SU-DHL-6 (cell line): ENCODE results near the gene FAM227A.
"Not testable (repeated sequence)": the region's sequence is repeated elsewhere in the genome, so short reads cannot be mapped to it uniquely, and the experiment has no call there.

Source experiments
- H2AFZ ChIP-seq: fragments of 200-600 bp; sonication (generic); 2 replicates; pipeline ENCODE4 v1.6.1; 2014; ENCODE audit warnings: low read depth, mild to moderate bottlenecking, moderate library complexity, mixed read lengths, antibody characterized with exemption, low read length; ENCODE audit not compliant: severe bottlenecking
- H3F3A ChIP-seq: fragments of 200-600 bp; shearing (Covaris generic); 2 replicates; pipeline ENCODE4 v1.6.0; 2016; ENCODE audit warnings: antibody characterized with exemption, mild to moderate bottlenecking; ENCODE audit not compliant: insufficient read depth
- H3K27ac ChIP-seq: fragments of 200-600 bp; sonication (generic); 2 replicates; pipeline ENCODE4 v1.5.1; 2016; ENCODE audit warnings: low read depth, mild to moderate bottlenecking, low read length, moderate library complexity, mixed read lengths
- H3K27me3 ChIP-seq: fragments of 200-600 bp; sonication (generic), shearing (Covaris generic); 2 replicates; pipeline ENCODE4 v1.6.0; 2014; ENCODE audit warnings: mild to moderate bottlenecking, low read length
- H3K36me3 ChIP-seq: fragments of 200-600 bp; sonication (generic); 2 replicates; pipeline ENCODE4 v1.6.1; 2014; ENCODE audit warnings: mild to moderate bottlenecking, low read length, mixed read lengths
- H3K4me2 ChIP-seq: fragments of 300-600, 200-600 bp; shearing (Covaris generic), sonication (generic); 2 replicates; pipeline ENCODE4 v1.6.0; 2014; ENCODE audit warnings: low read length, low read depth, mild to moderate bottlenecking; ENCODE audit not compliant: poor library complexity, severe bottlenecking
- H3K4me3 ChIP-seq: fragments of 200-600 bp; sonication (generic); 2 replicates; pipeline ENCODE4 v1.5.1; 2014; ENCODE audit warnings: antibody characterized with exemption, low read length, mild to moderate bottlenecking, mixed read lengths; ENCODE audit not compliant: insufficient read depth, poor library complexity, severe bottlenecking
- H3K79me2 ChIP-seq: fragments of 200-600 bp; sonication (generic); 2 replicates; pipeline ENCODE4 v1.6.1; 2014; ENCODE audit warnings: mild to moderate bottlenecking, low read length, moderate library complexity; ENCODE audit not compliant: insufficient read depth
- H3K9ac ChIP-seq: fragments of 200-600 bp; sonication (generic); 2 replicates; pipeline ENCODE4 v1.7.0; 2014; ENCODE audit warnings: mild to moderate bottlenecking, low read length
- H3K9me2 ChIP-seq: fragments of 200-600 bp; sonication (generic); replicated peaks from 2 replicates; pipeline ENCODE4 v1.6.1; 2014; ENCODE audit warnings: low read length; ENCODE audit not compliant: insufficient read depth
- H3K9me3 ChIP-seq: fragments of 200-600 bp; sonication (generic); 2 replicates; pipeline ENCODE4 v1.6.1; 2014; ENCODE audit warnings: low read length, mixed read lengths; ENCODE audit not compliant: insufficient read depth
- H4K20me1 ChIP-seq: fragments of 200-600 bp; sonication (generic); 2 replicates; pipeline ENCODE4 v1.6.1; 2014; ENCODE audit warnings: low read depth, mild to moderate bottlenecking, antibody characterized with exemption, low read length, moderate library complexity, mixed read lengths
- EZH2phosphoT487 ChIP-seq: fragments of 200-600 bp; sonication (generic), shearing (Covaris generic); conservative IDR thresholded peaks from 2 replicates; pipeline ENCODE4 v1.6.1; 2018; ENCODE audit warnings: mild to moderate bottlenecking, antibody characterized with exemption, low read length, moderate library complexity, mixed read lengths
- TF ChIP-seq, protein P1 (sequence below): fragments of 200-600 bp; sonication (generic); IDR thresholded peaks from one replicate; pipeline ENCODE4 v1.5.1; 2017; ENCODE audit warnings: antibody characterized with exemption, mild to moderate bottlenecking, low read length, moderate library complexity; ENCODE audit not compliant: insufficient read depth, poor library complexity, severe bottlenecking

FAM227A gene

DNA sequence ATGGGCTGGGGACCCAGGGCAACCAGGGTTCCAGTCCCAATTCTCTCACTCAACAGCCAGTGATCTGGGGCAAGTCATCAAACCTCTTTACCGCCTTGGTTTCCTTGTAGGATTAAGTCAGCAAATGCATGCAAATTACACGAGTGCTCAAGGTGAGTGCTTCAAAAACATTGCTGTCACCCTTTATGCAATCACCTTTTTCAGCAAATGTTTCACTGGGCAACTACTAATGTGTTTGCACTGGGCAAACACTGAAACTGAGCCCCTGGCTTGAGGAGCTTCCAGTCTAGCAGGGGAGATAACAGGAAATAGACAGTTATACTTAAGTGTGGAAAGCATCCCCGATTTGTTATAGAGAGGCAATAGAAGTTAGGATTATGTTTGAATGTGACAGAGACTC lies 48.5 kb downstream of the FAM227A start:
- no peaks in the 10 kb centered on the region for H3F3A ChIP-seq
- TF ChIP-seq, protein P1, sequence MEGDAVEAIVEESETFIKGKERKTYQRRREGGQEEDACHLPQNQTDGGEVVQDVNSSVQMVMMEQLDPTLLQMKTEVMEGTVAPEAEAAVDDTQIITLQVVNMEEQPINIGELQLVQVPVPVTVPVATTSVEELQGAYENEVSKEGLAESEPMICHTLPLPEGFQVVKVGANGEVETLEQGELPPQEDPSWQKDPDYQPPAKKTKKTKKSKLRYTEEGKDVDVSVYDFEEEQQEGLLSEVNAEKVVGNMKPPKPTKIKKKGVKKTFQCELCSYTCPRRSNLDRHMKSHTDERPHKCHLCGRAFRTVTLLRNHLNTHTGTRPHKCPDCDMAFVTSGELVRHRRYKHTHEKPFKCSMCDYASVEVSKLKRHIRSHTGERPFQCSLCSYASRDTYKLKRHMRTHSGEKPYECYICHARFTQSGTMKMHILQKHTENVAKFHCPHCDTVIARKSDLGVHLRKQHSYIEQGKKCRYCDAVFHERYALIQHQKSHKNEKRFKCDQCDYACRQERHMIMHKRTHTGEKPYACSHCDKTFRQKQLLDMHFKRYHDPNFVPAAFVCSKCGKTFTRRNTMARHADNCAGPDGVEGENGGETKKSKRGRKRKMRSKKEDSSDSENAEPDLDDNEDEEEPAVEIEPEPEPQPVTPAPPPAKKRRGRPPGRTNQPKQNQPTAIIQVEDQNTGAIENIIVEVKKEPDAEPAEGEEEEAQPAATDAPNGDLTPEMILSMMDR, result no peak
- TF ChIP-seq EZH2phosphoT487, result no peak
- no peak overlapping the region for H3K4me2 ChIP-seq
- no peaks in the 10 kb centered on the region for H3K9me2 ChIP-seq
- H3K27me3 ChIP-seq, result no peaks in the 10 kb centered on the region
- H3K9ac ChIP-seq, result no peak overlapping the region
- no peak overlapping the region for H3K27ac ChIP-seq
- no peaks in the 10 kb centered on the region for H3K9me3 ChIP-seq
- no peak overlapping the region for H2AFZ ChIP-seq
- H3K4me3 ChIP-seq, result no peak overlapping the region
- no peaks in the 10 kb centered on the region for H3K36me3 ChIP-seq
- no peaks in the 10 kb centered on the region for H3K79me2 ChIP-seq
- no peaks in the 10 kb centered on the region for H4K20me1 ChIP-seq

DNA sequence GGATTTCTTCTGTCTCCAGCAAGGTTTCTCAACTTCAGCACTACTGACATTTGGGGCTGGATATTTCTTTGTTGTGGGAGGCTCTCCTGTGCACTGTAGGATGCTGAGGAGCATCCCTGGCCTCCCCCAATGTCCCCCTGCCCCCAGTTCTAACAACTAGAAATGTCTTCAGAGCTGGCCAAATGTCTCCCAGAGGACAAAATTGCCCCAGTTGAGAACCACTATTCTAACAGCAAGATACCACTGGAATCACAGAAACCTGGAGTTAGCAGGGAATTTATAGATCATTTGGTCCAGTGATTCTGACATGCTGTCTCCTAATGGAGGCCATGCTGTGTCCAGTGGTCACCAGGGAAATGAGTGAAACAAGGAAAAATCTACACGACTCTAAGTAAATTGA lies 54.0 kb downstream of the FAM227A start:
- H3K27me3 ChIP-seq, result no peaks in the 10 kb centered on the region
- no peak overlapping the region for H3K9ac ChIP-seq
- no peak overlapping the region for H3K4me3 ChIP-seq
- no peak overlapping the region for H2AFZ ChIP-seq
- TF ChIP-seq EZH2phosphoT487, result no peak
- TF ChIP-seq, protein P1, result no peak
- H3K4me2 ChIP-seq, result no peak overlapping the region
- no peaks in the 10 kb centered on the region for H3K9me3 ChIP-seq
- H3K27ac ChIP-seq, result no peak overlapping the region
- H3F3A ChIP-seq, result no peaks in the 10 kb centered on the region
- H3K9me2 ChIP-seq, result no peaks in the 10 kb centered on the region
- H3K36me3 ChIP-seq, result no peaks in the 10 kb centered on the region
- no peaks in the 10 kb centered on the region for H4K20me1 ChIP-seq
- no peaks in the 10 kb centered on the region for H3K79me2 ChIP-seq

DNA sequence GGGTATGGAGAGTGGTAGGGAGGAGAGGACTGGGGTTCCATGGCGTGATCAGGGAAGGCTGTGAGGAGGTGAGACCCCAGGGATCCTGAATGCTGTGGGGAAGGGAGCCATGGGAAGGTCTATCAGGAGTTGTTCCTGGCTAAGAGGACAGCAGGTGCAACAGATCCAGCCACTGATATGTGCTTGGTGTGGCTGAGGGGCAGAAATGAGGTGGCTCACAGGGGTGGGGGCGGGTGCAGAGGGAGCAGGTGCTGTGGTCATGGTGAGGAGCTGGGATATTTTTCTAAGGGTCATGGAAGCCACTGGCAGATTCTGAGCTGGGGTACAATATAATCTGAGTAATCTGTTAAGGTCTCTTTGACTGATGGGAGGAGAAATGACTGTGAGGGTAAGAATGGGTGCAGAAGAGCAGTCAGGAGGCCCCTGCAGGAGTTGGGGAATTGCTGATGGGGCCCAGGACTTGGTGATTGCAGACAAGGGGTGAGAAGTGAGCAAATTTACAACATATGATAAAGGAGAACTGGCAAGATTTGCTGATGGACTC lies 54.9 kb downstream of the FAM227A start:
- Histone ChIP-seq H4K20me1 (no peaks in the 10 kb centered on the region), H3K27ac (no peak overlapping the region), H3F3A (no peaks in the 10 kb centered on the region), H2AFZ (no peak overlapping the region), H3K4me2 (no peak overlapping the region), H3K9ac (no peak overlapping the region), H3K79me2 (no peaks in the 10 kb centered on the region), H3K9me2 (no peaks in the 10 kb centered on the region), H3K27me3 (no peaks in the 10 kb centered on the region), H3K4me3 (no peak overlapping the region), H3K36me3 (no peaks in the 10 kb centered on the region), H3K9me3 (no peaks in the 10 kb centered on the region)
- TF ChIP-seq, protein P1, result no peak
- no peak for TF ChIP-seq EZH2phosphoT487

DNA sequence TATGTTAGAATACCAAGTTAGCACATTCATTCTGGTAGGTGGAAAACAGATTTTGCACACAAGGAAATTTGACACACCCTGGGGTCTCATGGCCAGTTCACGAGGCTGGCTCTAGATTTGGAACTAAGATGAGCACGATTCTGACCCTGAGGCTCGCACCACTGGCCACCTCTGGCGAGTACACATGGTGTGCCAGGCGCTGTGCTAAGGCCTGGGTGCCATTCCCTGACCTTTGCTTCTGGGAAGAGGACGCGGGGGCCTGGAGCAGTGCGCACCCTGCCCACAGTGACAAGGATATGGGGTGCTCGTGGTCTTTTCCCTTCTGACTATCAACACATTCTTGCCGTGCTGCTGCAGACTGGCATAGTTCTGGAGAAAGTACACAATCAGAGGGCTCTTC lies 56.7 kb downstream of the FAM227A start:
- H3K9me3 ChIP-seq, result no peaks in the 10 kb centered on the region
- H2AFZ ChIP-seq, result no peak overlapping the region
- H3K79me2 ChIP-seq, result no peaks in the 10 kb centered on the region
- H4K20me1 ChIP-seq, result no peaks in the 10 kb centered on the region
- H3K9ac ChIP-seq, result no peak overlapping the region
- H3K4me2 ChIP-seq, result no peak overlapping the region
- H3K27ac ChIP-seq, result no peak overlapping the region
- H3K36me3 ChIP-seq, result no peaks in the 10 kb centered on the region
- H3K4me3 ChIP-seq, result no peak overlapping the region
- no peaks in the 10 kb centered on the region for H3K9me2 ChIP-seq
- H3K27me3 ChIP-seq, result no peaks in the 10 kb centered on the region
- H3F3A ChIP-seq, result no peaks in the 10 kb centered on the region
- TF ChIP-seq, protein P1, result no peak
- no peak for TF ChIP-seq EZH2phosphoT487

- not testable (repeated sequence) for H3K9ac ChIP-seq, H3K36me3 ChIP-seq, H3K27ac ChIP-seq, H3K4me2 ChIP-seq, H3K79me2 ChIP-seq, H3K9me2 ChIP-seq, H3F3A ChIP-seq, H3K4me3 ChIP-seq, H2AFZ ChIP-seq, H3K27me3 ChIP-seq, H4K20me1 ChIP-seq, H3K9me3 ChIP-seq
These were observed 73.3 kb downstream of the FAM227A start for GRCh38 chr22:38582923-38583322.
